Neural progenitor cell (in vitro differentiated cells): ENCODE data around the gene SPINK13. TPM values are rescaled to one million over a fixed set of nuclear protein-coding genes. Genes with fewer than 3 reads are reported as not detected.

Experiments used
- DNase-seq: peaks from one replicate; pipeline ENCODE4 v3.0.0-alpha.2; 2016; ENCODE audit warnings: low spot score
- H2AFZ ChIP-seq: fragments of 200-600 bp; sonication (generic); replicated peaks from 2 replicates; pipeline ENCODE4 v1.6.1; 2016; ENCODE audit warnings: antibody characterized with exemption
- H3F3A ChIP-seq: fragments of 200-600 bp; sonication (generic); 2 replicates; pipeline ENCODE4 v1.6.1; 2016; ENCODE audit warnings: antibody characterized with exemption, low read depth
- H3K27ac ChIP-seq: fragments of 200-600 bp; sonication (generic); 2 replicates; pipeline ENCODE4 v1.5.1; 2016; ENCODE audit warnings: mild to moderate bottlenecking
- H3K27me3 ChIP-seq: fragments of 200-600 bp; sonication (generic); 2 replicates; pipeline ENCODE4 v1.6.1; 2016; ENCODE audit warnings: mild to moderate bottlenecking, moderate library complexity
- H3K36me3 ChIP-seq: fragments of 200-600 bp; sonication (generic); 2 replicates; pipeline ENCODE4 v1.5.1; 2016
- H3K4me1 ChIP-seq: fragments of 200-600 bp; sonication (generic); 2 replicates; pipeline ENCODE4 v1.6.1; 2016; ENCODE audit warnings: mixed run types
- H3K4me2 ChIP-seq: fragments of 200-600 bp; sonication (generic); 2 replicates; pipeline ENCODE4 v1.6.1; 2016
- H3K4me3 ChIP-seq: fragments of 200-600 bp; sonication (generic); 2 replicates; pipeline ENCODE4 v1.5.1; 2016
- H3K79me2 ChIP-seq: fragments of 200-600 bp; sonication (generic); 2 replicates; pipeline ENCODE4 v1.6.1; 2016; ENCODE audit warnings: low read depth
- H3K9ac ChIP-seq: fragments of 200-600 bp; sonication (generic); 2 replicates; pipeline ENCODE4 v1.6.1; 2016
- H3K9me3 ChIP-seq: fragments of 200-600 bp; sonication (generic); 2 replicates; pipeline ENCODE4 v1.5.1; 2016; ENCODE audit warnings: low read depth
- H4K20me1 ChIP-seq: fragments of 200-600 bp; sonication (generic); 2 replicates; pipeline ENCODE4 v1.6.1; 2016; ENCODE audit warnings: low read depth
- H3K27ac Mint-ChIP-seq: 3 replicates; pipeline ENCODE4 v1.8.0; 2021; ENCODE audit warnings: mixed read lengths
- H3K27me3 Mint-ChIP-seq: 2 replicates; pipeline ENCODE4 v1.8.0; 2022; ENCODE audit warnings: low read depth, mild to moderate bottlenecking, inconsistent platforms, moderate library complexity, mixed read lengths; ENCODE audit not compliant: insufficient read depth
- H3K36me3 Mint-ChIP-seq: 3 replicates; pipeline ENCODE4 v1.8.0; 2021; ENCODE audit warnings: mixed read lengths
- H3K4me1 Mint-ChIP-seq: 3 replicates; pipeline ENCODE4 v1.8.0; 2021; ENCODE audit warnings: mixed read lengths
- H3K4me3 Mint-ChIP-seq: 3 replicates; pipeline ENCODE4 v1.8.0; 2021; ENCODE audit warnings: mild to moderate bottlenecking, moderate library complexity, mixed read lengths
- H3K9me3 Mint-ChIP-seq: 3 replicates; pipeline ENCODE4 v1.8.0; 2020; ENCODE audit warnings: mixed read lengths
- EZH2 ChIP-seq: fragments of 200-600 bp; sonication (generic); IDR thresholded peaks from 2 replicates; pipeline ENCODE4 v1.6.1; 2017; ENCODE audit warnings: antibody characterized with exemption, mild to moderate bottlenecking, moderate library complexity
- EZH2phosphoT487 ChIP-seq: fragments of 200-600 bp; sonication (generic); IDR thresholded peaks from 2 replicates; pipeline ENCODE4 v1.6.1; 2017; ENCODE audit warnings: antibody characterized with exemption
- total RNA-seq: library from RNA; depleted of rRNA; stranded (reverse); fragments of >200 nt; gene quantifications from 2 replicates; pipeline ENCODE4 v1.2.3, GENCODE V29; 2015; ENCODE audit warnings: low replicate concordance
- TF ChIP-seq, protein P1 (sequence below): fragments of 200-600 bp; sonication (generic); IDR thresholded peaks from 2 replicates; pipeline ENCODE4 v1.5.1; 2017; ENCODE audit warnings: antibody characterized with exemption, mild to moderate bottlenecking

SPINK13 gene
- total RNA-seq, 1 donor from 2014 or later, result not detected

DNA sequence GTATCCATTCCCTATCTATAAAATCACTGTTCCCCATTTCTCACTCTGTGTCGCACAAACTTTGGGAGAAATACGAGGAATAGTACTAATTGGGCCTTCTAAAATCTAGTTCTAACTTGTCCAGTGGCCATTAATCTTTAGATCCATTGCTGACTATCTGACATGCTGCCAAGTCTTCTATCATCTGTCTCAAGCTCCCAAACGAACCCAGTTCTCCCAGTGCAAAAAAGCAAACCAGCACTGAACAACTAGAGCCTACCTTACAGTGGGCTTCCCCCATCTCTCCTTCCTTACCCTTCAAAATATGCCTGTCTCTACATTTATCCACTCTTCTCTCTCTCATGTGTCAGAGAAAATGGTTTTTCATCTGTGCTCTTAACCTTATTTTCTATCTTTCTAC is 40.4 kb downstream of the SPINK13 start:
- peaks cover 8% of the 10 kb centered on the region for H3K9me3 Mint-ChIP-seq
- peaks cover 3% of the 10 kb centered on the region for H3K4me1 Mint-ChIP-seq
- Histone ChIP-seq H3K4me1 (peaks cover 5% of the 10 kb centered on the region), H3K4me3 (no peak overlapping the region), H3K9ac (no peak overlapping the region), H4K20me1 (no peaks in the 10 kb centered on the region), H3K36me3 (no peaks in the 10 kb centered on the region), H3K79me2 (no peaks in the 10 kb centered on the region), H3K9me3 (no peaks in the 10 kb centered on the region), H3F3A (no peaks in the 10 kb centered on the region), H3K27me3 (no peaks in the 10 kb centered on the region), H2AFZ (no peak overlapping the region), H3K27ac (no peak overlapping the region), H3K4me2 (no peak overlapping the region)
- TF ChIP-seq EZH2 (no peak), EZH2phosphoT487 (no peak)
- TF ChIP-seq, protein P1, sequence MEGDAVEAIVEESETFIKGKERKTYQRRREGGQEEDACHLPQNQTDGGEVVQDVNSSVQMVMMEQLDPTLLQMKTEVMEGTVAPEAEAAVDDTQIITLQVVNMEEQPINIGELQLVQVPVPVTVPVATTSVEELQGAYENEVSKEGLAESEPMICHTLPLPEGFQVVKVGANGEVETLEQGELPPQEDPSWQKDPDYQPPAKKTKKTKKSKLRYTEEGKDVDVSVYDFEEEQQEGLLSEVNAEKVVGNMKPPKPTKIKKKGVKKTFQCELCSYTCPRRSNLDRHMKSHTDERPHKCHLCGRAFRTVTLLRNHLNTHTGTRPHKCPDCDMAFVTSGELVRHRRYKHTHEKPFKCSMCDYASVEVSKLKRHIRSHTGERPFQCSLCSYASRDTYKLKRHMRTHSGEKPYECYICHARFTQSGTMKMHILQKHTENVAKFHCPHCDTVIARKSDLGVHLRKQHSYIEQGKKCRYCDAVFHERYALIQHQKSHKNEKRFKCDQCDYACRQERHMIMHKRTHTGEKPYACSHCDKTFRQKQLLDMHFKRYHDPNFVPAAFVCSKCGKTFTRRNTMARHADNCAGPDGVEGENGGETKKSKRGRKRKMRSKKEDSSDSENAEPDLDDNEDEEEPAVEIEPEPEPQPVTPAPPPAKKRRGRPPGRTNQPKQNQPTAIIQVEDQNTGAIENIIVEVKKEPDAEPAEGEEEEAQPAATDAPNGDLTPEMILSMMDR, result no peak
- DNase-seq, result no peak
- H3K27me3 Mint-ChIP-seq, result no peaks in the 10 kb centered on the region
- H3K4me3 Mint-ChIP-seq, result no peak overlapping the region
- H3K36me3 Mint-ChIP-seq, result no peaks in the 10 kb centered on the region
- H3K27ac Mint-ChIP-seq, result no peak overlapping the region

GRCh38 chr5:148309746-148310145 is 41.2 kb downstream of the SPINK13 start:
- H2AFZ ChIP-seq, result no peak overlapping the region
- Mint-ChIP-seq H3K9me3 (peaks cover 8% of the 10 kb centered on the region), H3K27ac (no peak overlapping the region), H3K27me3 (no peaks in the 10 kb centered on the region), H3K4me3 (no peak overlapping the region), H3K4me1 (peaks cover 3% of the 10 kb centered on the region), H3K36me3 (no peaks in the 10 kb centered on the region)
- no peaks in the 10 kb centered on the region for H4K20me1 ChIP-seq
- no peak overlapping the region for H3K4me3 ChIP-seq
- no peaks in the 10 kb centered on the region for H3F3A ChIP-seq
- H3K4me1 ChIP-seq, result peaks cover 7% of the 10 kb centered on the region
- H3K79me2 ChIP-seq, result no peaks in the 10 kb centered on the region
- H3K9me3 ChIP-seq, result no peaks in the 10 kb centered on the region
- no peaks in the 10 kb centered on the region for H3K27me3 ChIP-seq
- H3K9ac ChIP-seq, result no peak overlapping the region
- no peak overlapping the region for H3K4me2 ChIP-seq
- H3K27ac ChIP-seq, result no peak overlapping the region
- TF ChIP-seq, protein P1, result no peak
- TF ChIP-seq EZH2phosphoT487, result no peak
- TF ChIP-seq EZH2, result no peak
- H3K36me3 ChIP-seq, result no peaks in the 10 kb centered on the region
- no peak for DNase-seq

DNA sequence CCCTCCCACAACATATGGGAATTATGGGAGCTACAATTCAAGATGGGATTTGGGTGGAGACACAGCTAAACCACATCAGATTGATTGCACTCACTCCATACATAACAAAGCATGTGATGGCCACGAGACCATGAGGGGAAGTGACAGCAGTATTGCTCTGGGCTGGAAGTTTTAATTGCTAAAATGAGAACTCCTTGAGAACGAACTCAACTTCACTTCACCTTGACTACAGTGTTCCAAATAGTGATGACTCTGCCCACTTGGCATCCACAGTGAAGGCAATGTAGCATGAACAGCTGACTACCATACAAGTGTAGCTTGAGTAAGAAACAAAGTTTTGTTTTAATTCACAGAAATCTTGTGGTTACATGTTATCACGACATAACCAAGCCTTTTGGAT is 42.9 kb downstream of the SPINK13 start:
- no peak overlapping the region for H3K4me3 Mint-ChIP-seq
- Histone ChIP-seq H3K27ac (no peak overlapping the region), H3K36me3 (no peaks in the 10 kb centered on the region), H3K9ac (no peak overlapping the region), H4K20me1 (no peaks in the 10 kb centered on the region), H3F3A (no peaks in the 10 kb centered on the region), H3K27me3 (no peaks in the 10 kb centered on the region), H3K79me2 (no peaks in the 10 kb centered on the region), H3K4me1 (peaks cover 7% of the 10 kb centered on the region), H3K4me2 (no peak overlapping the region), H3K9me3 (no peaks in the 10 kb centered on the region), H3K4me3 (no peak overlapping the region), H2AFZ (no peak overlapping the region)
- TF ChIP-seq EZH2 (no peak), EZH2phosphoT487 (no peak)
- TF ChIP-seq, protein P1, result no peak
- no peak overlapping the region for H3K27ac Mint-ChIP-seq
- no peaks in the 10 kb centered on the region for H3K4me1 Mint-ChIP-seq
- no peak for DNase-seq
- H3K27me3 Mint-ChIP-seq, result no peaks in the 10 kb centered on the region
- peaks cover 8% of the 10 kb centered on the region for H3K9me3 Mint-ChIP-seq
- H3K36me3 Mint-ChIP-seq, result no peaks in the 10 kb centered on the region
